PC-3 (cell line): ENCODE results near the gene BICRAL.

Experiments
- EZH2 ChIP-seq: fragments of 300-600 bp; sonication (generic); IDR thresholded peaks from one replicate; pipeline ENCODE4 v1.6.1; 2017; ENCODE audit warnings: antibody characterized with exemption, mild to moderate bottlenecking, low read length; ENCODE audit not compliant: unreplicated experiment
- TF ChIP-seq, protein P1 (sequence below): fragments of 300-600 bp; sonication (generic); conservative IDR thresholded peaks from 2 replicates; pipeline ENCODE4 v1.5.1; 2017; ENCODE audit warnings: antibody characterized with exemption, low read depth, mild to moderate bottlenecking, low read length

GRCh38 chr6:42777126-42777822, 4.6 kb upstream of the BICRAL start:
- TF ChIP-seq, protein P1, sequence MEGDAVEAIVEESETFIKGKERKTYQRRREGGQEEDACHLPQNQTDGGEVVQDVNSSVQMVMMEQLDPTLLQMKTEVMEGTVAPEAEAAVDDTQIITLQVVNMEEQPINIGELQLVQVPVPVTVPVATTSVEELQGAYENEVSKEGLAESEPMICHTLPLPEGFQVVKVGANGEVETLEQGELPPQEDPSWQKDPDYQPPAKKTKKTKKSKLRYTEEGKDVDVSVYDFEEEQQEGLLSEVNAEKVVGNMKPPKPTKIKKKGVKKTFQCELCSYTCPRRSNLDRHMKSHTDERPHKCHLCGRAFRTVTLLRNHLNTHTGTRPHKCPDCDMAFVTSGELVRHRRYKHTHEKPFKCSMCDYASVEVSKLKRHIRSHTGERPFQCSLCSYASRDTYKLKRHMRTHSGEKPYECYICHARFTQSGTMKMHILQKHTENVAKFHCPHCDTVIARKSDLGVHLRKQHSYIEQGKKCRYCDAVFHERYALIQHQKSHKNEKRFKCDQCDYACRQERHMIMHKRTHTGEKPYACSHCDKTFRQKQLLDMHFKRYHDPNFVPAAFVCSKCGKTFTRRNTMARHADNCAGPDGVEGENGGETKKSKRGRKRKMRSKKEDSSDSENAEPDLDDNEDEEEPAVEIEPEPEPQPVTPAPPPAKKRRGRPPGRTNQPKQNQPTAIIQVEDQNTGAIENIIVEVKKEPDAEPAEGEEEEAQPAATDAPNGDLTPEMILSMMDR = no peak
- no peak for TF ChIP-seq EZH2
